Measurements from ENCODE around the gene FXYD3.

The FXYD3 gene

GRCh38 chr19:35132254-35132653 is 16.6 kb downstream of the FXYD3 start:
- H2AFZ ChIP-seq (ENCODE audit: low read depth), result no peak overlapping the region
- H3K79me2 ChIP-seq (ENCODE audit: insufficient read depth, low read depth), result no peaks in the 10 kb centered on the region
- TF ChIP-seq, protein P1, sequence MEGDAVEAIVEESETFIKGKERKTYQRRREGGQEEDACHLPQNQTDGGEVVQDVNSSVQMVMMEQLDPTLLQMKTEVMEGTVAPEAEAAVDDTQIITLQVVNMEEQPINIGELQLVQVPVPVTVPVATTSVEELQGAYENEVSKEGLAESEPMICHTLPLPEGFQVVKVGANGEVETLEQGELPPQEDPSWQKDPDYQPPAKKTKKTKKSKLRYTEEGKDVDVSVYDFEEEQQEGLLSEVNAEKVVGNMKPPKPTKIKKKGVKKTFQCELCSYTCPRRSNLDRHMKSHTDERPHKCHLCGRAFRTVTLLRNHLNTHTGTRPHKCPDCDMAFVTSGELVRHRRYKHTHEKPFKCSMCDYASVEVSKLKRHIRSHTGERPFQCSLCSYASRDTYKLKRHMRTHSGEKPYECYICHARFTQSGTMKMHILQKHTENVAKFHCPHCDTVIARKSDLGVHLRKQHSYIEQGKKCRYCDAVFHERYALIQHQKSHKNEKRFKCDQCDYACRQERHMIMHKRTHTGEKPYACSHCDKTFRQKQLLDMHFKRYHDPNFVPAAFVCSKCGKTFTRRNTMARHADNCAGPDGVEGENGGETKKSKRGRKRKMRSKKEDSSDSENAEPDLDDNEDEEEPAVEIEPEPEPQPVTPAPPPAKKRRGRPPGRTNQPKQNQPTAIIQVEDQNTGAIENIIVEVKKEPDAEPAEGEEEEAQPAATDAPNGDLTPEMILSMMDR (conservative IDR thresholded peaks at IDR 0.05; ENCODE audit: low read depth, low read length), result no peak
- no peak overlapping the region for H3K4me3 ChIP-seq (IDR thresholded peaks at IDR 0.05; ENCODE audit: insufficient read depth, low read depth, low read length)
- H3K27ac ChIP-seq, result no peak overlapping the region
- H4K20me1 ChIP-seq (ENCODE audit: insufficient read depth), result no peaks in the 10 kb centered on the region
- H3K4me2 ChIP-seq, result no peak overlapping the region
- H3K4me1 ChIP-seq (ENCODE audit: low read depth, poor library complexity, severe bottlenecking), result no peaks in the 10 kb centered on the region
- H3K27me3 ChIP-seq (ENCODE audit: insufficient read depth, low read depth), result peaks cover 42% of the 10 kb centered on the region
- H3K9ac ChIP-seq, result no peak overlapping the region
- H3K36me3 ChIP-seq (ENCODE audit: insufficient read depth), result no peaks in the 10 kb centered on the region

DNA sequence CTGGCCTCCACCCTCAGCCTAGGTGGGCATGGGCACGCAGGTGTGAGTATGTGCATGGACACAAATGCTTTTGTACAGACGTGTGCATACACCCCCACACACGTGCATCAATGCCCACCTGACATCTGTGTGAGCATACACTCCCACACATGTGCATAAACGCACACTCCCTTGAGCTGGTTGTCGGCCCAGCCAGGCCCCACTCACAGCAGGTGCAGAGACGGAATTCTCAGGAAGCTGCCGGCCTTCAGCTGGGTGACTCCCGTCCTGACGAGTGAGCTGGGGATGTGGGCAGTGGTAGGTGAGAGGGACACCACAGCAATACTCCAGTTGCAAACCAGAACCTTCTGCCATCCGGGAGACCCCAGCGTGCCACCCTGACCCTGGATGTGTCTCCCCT is 18.2 kb downstream of the FXYD3 start:
- no peaks in the 10 kb centered on the region for H4K20me1 ChIP-seq (ENCODE audit: insufficient read depth)
- H3K79me2 ChIP-seq (ENCODE audit: insufficient read depth, low read depth), result no peaks in the 10 kb centered on the region
- TF ChIP-seq, protein P1 (conservative IDR thresholded peaks at IDR 0.05; ENCODE audit: low read depth, low read length), result no peak

DNA sequence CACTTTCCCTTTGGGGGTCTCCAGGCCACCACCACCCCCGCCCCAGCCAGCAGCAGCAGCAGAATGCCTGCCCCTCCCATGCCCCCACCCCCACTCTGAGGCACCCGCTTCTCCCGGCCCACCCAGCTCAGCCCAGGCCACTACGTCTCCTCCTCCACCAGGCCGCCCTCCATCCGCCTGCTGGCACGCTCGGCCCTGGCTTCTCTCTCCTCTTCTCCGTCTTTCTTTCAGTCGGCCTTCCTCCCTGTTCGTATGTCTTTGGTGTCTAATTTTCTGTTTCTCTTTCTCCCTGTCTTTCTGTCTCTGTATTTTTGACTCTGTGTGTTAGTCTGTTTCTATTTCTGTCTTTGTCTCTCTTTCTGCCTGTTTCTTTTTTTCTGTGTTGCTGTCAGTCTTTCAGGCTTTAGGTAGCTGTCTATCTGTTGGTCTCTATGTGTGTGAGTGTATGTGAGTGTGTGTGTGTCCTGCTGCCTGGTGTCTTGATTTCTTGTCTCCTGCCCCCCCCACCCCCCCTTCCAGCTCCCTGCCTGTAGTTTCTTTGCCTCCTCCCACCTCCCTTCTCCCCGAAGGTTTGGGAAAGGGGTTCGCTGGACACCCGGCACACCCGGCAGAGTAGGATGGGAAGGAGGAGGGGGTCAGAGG is 19.1 kb downstream of the FXYD3 start, which contains the start of gene LGI4:
Gene LGI4, minus strand, starts transcription at position 459 of the 642 bp plus-strand sequence. Its CDS starts 379 bp downstream, at position 80.
- Histone ChIP-seq H3K27me3 (ENCODE audit: insufficient read depth, low read depth) (peaks cover 21% of the 10 kb centered on the region), H3K9ac (no peak within 1 kb of the TSS), H3K4me2 (no peak within 1 kb of the TSS), H4K20me1 (ENCODE audit: insufficient read depth) (no peaks in the 10 kb centered on the region), H3K79me2 (ENCODE audit: insufficient read depth, low read depth) (no peaks in the 10 kb centered on the region), H3K27ac (no peak within 1 kb of the TSS), H3K36me3 (ENCODE audit: insufficient read depth) (no peaks in the 10 kb centered on the region), H2AFZ (ENCODE audit: low read depth) (no peak within 1 kb of the TSS), H3K4me3 (IDR thresholded peaks at IDR 0.05; ENCODE audit: insufficient read depth, low read depth, low read length) (no peak within 1 kb of the TSS), H3K4me1 (ENCODE audit: low read depth, poor library complexity, severe bottlenecking) (no peaks in the 10 kb centered on the region)
- TF ChIP-seq, protein P1 (conservative IDR thresholded peaks at IDR 0.05; ENCODE audit: low read depth, low read length), result no peak

More for the DNA sequence above, 18.2 kb downstream of the FXYD3 start:
- Histone ChIP-seq H3K27ac (no peak overlapping the region), H3K4me2 (no peak overlapping the region), H3K4me1 (ENCODE audit: low read depth, poor library complexity, severe bottlenecking) (no peaks in the 10 kb centered on the region), H3K27me3 (ENCODE audit: insufficient read depth, low read depth) (peaks cover 30% of the 10 kb centered on the region), H3K36me3 (ENCODE audit: insufficient read depth) (no peaks in the 10 kb centered on the region), H3K9ac (no peak overlapping the region), H3K4me3 (IDR thresholded peaks at IDR 0.05; ENCODE audit: insufficient read depth, low read depth, low read length) (no peak overlapping the region), H2AFZ (ENCODE audit: low read depth) (no peak overlapping the region)

- Histone ChIP-seq H4K20me1 (ENCODE audit: insufficient read depth) (no peaks in the 10 kb centered on the region), H3K4me2 (no peak overlapping the region), H3K27me3 (ENCODE audit: insufficient read depth, low read depth) (peaks cover 14% of the 10 kb centered on the region; the same call in 1 of the 2 replicates), H3K27ac (no peak overlapping the region), H2AFZ (ENCODE audit: low read depth) (no peak overlapping the region), H3K36me3 (ENCODE audit: insufficient read depth) (no peaks in the 10 kb centered on the region), H3K4me3 (IDR thresholded peaks at IDR 0.05; ENCODE audit: insufficient read depth, low read depth, low read length) (no peak overlapping the region), H3K9ac (no peak overlapping the region), H3K4me1 (ENCODE audit: low read depth, poor library complexity, severe bottlenecking) (no peaks in the 10 kb centered on the region), H3K79me2 (ENCODE audit: insufficient read depth, low read depth) (no peaks in the 10 kb centered on the region)
- TF ChIP-seq, protein P1 (conservative IDR thresholded peaks at IDR 0.05; ENCODE audit: low read depth, low read length), result peak; percentile 81
Observed at GRCh38 chr19:35135389-35135909, 19.8 kb downstream of the FXYD3 start.
